ENCODE results near the gene WWTR1. TPM values are rescaled to one million over a fixed set of nuclear protein-coding genes. Genes with fewer than 3 reads are reported as not detected.
A peak's percentile ranks its signal among the peaks of the same experiment; 100 is the strongest.

Gene WWTR1
- total RNA-seq, 1 experiment from 2014 or later, result 87.6 TPM

DNA sequence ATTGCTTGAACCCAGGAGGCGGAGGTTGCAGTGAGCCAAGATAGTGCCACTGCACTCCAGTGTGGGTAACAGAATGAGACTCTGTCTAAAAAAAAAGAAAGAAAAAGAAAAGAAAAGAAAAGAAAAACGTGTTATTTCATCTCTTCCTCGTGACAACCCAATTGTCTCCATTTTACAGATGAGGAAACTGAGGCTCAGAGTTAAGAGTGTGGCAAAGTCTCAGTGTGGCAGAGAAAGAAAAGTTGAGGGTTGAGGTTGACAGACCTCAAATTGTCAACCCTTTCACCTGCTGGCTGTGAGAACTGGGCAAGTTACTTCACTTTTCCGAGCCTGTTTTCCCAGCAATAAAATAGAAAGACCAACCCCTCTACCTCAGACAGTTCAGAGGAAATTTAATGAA, 123.7 kb downstream of the WWTR1 start:
- in situ Hi-C loops (cut with HindIII; ENCODE audit: low pct_unique_long_range_greater_than_20kb, low sequenced_read_pairs), result no loop called here
- no peak for DNase-seq (ENCODE audit: low read depth, low spot score)

DNA sequence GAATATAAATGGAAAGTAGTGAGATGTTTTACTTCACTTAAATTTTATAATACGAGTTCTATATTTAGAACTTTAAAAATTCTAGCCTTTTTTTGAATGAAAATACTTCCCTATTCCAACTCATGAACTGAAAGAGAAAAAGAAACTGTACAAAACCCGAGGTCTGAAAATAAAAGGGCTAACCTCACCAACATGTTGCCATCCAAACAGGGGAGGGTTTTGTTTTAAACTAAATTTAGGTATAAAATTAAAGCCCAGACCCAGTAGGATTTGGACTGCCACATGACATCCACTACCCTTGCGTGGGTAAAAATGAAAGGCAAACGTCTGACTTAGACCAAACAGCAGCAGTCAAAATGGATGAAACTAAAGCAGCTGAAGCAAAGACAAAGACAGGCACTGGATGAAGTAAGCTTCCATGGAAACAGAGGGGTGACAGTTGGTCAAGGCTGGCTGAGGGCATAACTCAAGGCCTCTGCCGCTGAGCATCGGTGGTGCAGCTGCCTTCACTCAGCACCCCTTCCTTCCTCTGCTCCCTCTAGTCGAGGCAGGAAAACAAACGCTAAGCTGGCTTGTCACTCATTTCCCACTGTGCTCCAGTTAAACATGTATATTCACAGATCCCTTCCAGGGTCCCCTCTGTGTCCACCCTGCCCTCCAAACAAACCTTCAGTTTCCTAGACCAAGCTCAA, 125.2 kb downstream of the WWTR1 start:
- in situ Hi-C loops (cut with HindIII; ENCODE audit: low pct_unique_long_range_greater_than_20kb, low sequenced_read_pairs), result no loop called here
- DNase-seq (ENCODE audit: low read depth, low spot score), result no peak

DNA sequence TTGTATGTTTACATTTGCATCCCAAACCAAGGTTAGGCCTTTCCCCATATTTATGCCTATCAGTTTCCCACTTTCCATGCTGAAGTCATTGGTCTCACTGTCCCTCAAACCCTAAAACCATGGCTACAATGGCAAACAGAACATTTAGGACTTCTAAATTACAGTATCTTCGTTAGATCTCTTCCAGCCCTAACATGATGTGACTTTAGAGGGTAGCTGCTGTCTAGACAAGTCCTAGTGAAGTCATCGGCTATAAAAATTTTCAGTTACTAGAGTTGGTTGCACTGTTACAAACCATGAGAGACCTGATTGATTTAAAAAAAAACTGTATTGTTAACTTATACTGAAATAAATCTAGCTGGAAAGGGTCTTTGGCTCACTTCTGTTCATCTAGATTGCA, 128.7 kb downstream of the WWTR1 start:
- in situ Hi-C loops (cut with HindIII; ENCODE audit: low pct_unique_long_range_greater_than_20kb, low sequenced_read_pairs), result no loop called here

DNA sequence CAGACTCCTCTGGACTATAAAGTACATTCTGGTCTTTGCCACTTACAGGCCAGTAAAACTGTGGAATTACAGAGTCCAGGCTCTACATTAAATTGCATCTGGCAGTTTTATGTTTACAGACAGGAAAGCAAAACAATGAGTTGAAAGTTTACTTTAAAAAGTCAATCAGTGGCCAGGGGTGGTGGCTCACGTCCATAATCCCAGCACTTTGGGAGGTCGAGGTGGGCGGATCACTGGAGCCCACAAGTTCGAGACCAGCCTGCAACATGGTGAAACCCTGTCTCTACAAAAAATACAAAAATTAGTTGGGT, 129.5 kb downstream of the WWTR1 start:
- DNase-seq (ENCODE audit: low read depth, low spot score), result no peak
- in situ Hi-C loops (cut with HindIII; ENCODE audit: low pct_unique_long_range_greater_than_20kb, low sequenced_read_pairs), result no loop called here

More for the DNA sequence above, 128.7 kb downstream of the WWTR1 start:
- no peak for DNase-seq (ENCODE audit: low read depth, low spot score)

DNA sequence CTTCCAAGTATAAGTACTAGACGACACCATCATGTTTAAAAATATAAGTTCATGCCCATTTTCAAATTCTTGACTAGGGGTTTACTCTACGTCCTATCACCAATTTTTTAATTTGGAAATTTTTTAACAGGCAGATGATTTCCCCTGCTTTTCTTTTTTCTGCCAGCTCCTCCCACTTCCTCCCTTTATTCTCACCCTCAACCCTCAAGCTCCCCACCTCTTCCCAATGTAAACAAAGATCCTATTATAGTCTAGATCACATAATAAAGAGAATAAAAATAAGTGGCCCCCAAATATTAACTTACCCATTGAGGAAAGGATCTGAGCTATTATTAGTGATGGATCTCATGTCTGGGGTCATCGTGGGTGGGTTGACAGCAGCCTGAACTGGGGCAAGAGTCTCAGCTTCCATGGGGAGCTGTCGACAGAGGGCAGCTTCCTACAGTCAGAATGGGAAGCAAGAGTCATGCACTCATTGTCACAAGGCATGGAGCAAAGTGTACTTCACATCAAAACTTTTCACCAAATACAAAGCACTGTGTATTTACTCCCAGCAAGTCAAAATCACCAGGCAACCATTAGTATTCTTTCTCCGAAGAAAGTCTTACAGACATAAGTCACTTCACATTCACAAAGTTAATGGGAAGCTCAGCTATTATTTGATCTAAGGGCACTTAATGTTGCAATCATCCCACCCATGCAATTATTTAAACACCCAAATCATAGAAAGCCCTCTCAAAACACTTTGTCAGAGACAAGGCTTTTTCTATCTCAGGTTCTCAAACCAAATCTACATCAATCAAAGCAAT, 130.1 kb downstream of the WWTR1 start:
- in situ Hi-C loops (cut with HindIII; ENCODE audit: low pct_unique_long_range_greater_than_20kb, low sequenced_read_pairs), result no loop called here
- DNase-seq (ENCODE audit: low read depth, low spot score), result peak; percentile 91

DNA sequence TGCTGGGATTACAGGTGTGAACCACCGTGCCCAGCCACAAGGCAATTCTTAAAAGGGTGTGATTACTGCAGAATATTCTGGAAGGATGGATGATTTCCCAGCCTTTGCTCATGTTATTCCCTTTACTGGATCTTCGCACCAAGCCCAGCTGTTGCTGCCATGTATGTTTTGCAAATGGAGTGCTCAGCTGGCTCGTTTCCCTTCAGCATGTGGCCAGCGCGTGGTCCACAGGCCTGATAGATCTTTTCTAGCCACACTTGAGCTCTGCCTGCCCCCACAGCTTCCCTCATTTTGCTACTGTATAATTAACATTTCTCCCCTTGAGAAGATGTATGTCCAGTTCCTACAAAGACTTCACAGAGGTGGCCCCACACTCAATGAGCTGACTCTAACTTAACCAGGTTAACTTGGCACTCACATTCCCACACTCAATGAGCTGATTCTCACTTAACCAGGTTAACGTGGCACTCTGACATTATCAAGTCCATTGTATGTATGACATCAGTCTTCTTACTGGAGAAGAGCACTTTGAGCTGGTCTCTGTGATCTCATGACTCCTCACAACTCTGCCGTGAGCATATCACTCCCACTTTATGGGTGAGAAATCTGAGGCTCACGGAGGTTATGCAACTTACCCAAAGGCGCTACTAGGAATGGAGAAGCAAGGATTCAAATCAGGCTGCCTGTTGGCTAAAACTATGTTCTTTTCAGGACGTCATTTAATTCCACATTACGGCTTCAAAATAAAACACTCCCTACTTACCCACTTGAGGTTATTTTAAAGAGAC, 134.1 kb downstream of the WWTR1 start:
- no peak for DNase-seq (ENCODE audit: low read depth, low spot score)
- in situ Hi-C loops (cut with HindIII; ENCODE audit: low pct_unique_long_range_greater_than_20kb, low sequenced_read_pairs), result no loop called here

DNA sequence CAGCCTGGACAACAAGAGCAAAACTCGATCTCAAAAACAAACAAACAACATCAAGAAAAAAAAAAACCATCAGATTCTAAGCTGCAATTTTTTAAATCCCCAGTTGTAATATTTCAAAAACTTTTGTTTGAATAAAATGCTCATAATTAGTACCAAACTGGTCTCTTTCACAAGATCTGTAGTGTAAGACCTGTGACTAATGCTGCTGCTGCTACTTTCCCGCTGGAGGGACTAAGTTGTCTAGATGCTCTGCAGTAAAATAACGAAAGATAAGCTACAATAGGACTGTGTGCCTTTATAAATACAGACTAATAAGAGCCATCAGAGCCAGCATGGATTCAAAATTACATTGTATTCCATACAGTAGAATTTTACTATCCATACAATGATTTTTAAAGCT, 137.9 kb downstream of the WWTR1 start:
- in situ Hi-C loops (cut with HindIII; ENCODE audit: low pct_unique_long_range_greater_than_20kb, low sequenced_read_pairs), result no loop called here
- no peak for DNase-seq (ENCODE audit: low read depth, low spot score)

DNA sequence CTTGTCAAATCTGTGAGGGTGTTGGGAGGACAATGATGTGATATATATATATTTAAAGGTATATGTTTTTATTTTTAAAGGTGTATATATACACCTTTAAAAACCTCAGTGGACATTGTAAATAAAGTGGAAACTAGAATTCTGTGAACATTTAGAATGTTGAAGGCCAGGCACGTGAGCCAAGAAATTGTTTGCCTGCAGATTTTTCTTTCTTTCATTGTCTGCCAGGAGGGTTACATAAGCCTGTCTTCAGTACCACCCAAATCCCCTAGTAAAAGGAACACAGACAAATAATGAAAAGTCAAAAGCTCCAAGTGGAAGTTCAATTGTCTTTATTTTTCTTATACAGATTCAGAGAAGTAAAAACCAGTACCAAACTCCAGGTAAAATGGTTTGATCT, 140.9 kb downstream of the WWTR1 start:
- DNase-seq (ENCODE audit: low read depth, low spot score), result no peak
- in situ Hi-C loops (cut with HindIII; ENCODE audit: low pct_unique_long_range_greater_than_20kb, low sequenced_read_pairs), result no loop called here

DNA sequence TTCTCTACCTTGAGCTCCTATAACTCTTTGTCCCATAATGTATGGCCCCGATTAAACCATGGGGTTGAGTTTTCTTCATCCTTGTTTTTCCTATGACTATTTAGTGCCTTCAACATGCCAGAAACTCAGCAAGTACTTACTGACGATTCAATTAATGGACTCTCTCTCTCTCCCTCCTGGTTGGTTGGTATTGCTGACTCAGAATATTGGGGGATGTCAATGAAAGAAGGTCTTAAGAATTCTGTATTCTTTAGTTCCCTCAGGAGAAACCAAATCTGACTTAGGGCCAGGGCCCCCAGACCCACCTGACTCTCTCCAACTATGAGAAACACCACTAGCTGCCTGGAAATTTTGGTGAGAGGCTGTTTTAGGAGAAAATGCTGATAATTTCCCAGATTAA, 142.6 kb downstream of the WWTR1 start:
- in situ Hi-C loops (cut with HindIII; ENCODE audit: low pct_unique_long_range_greater_than_20kb, low sequenced_read_pairs), result no loop called here

DNA sequence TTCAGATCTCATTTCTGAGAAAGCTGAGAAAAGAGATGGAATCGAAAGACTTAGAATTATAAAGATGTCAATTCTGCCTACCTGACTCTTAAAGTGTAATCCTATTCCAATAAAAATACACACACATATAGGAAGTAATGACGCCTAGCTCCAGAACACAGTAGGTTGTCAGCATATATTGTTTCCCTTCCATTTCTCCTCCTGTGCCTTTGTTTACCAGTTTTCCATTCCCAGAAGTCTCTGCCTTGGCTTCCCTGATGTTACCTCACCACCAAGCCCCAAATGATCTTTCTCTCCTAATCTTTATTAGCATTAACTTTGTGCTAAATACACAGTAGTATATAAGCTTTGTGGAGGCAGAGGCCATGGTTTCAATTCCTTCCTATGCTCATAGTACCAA, 143.4 kb downstream of the WWTR1 start:
- in situ Hi-C loops (cut with HindIII; ENCODE audit: low pct_unique_long_range_greater_than_20kb, low sequenced_read_pairs), result no loop called here
- DNase-seq (ENCODE audit: low read depth, low spot score), result no peak

More for the DNA sequence above, 142.6 kb downstream of the WWTR1 start:
- no peak for DNase-seq (ENCODE audit: low read depth, low spot score)

DNA sequence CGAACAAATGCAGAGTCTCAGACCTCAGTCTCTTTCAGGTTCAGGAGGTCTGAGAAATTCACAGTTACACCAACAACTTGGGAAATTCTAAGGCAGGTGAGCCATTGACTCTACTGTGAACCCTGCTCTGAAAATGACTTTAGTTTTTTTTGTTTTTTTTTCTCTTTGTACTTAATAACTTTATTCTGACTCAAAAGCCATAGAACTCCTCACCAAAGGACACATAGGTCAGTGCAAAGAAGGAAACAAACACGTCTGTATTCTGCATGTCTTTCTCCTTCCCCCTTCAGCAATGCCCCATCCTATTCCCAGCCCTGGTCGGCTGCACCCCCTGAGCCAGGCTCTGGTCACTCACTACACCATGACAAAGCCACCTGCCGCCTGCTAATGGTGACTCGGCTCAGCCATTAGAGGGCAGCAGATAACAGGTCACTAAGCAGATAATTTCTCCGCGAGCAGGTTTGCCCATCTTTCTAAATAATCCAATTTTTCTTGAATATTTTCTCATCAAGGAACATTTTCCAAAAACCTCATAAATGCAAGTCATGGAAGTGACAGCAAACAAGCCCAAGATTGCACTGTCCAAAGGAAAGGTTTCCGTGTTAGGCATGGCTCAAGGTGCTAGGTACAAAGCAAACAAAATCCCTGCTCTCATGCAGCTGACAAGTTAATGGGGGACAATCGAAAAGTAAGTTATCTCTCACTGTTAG, 145.6 kb downstream of the WWTR1 start:
- in situ Hi-C loops (cut with HindIII; ENCODE audit: low pct_unique_long_range_greater_than_20kb, low sequenced_read_pairs), result no loop called here
- peak; percentile 74 for DNase-seq (ENCODE audit: low read depth, low spot score)

DNA sequence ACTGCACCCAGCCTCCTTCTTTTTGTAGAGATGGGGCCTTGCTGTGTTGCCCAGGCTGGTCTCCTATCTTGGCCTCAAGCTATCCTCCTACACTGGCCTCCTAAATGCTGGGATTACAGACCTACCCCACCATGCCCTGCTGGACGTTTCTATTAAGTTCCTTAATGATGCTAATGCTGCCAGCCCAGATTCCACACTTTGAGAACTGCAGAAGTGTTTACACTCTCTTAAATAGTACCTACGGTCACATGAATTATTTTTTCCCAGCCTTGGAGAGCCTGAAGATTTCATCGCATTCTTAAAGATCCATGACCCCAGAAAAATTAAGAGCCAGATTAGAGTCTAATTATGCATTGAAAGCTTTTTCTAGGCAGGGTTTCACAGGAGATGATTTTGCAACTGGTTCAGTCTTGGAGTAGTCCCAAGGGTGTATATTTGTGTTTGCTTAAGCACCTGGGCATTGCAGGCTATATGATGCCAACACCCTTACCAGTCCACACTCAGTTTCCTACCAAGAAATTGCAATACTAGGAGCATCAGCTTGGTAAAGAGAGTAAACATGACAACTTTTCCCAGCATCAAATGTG, 146.7 kb downstream of the WWTR1 start:
- in situ Hi-C loops (cut with HindIII; ENCODE audit: low pct_unique_long_range_greater_than_20kb, low sequenced_read_pairs), result no loop called here
- DNase-seq (ENCODE audit: low read depth, low spot score), result no peak

DNA sequence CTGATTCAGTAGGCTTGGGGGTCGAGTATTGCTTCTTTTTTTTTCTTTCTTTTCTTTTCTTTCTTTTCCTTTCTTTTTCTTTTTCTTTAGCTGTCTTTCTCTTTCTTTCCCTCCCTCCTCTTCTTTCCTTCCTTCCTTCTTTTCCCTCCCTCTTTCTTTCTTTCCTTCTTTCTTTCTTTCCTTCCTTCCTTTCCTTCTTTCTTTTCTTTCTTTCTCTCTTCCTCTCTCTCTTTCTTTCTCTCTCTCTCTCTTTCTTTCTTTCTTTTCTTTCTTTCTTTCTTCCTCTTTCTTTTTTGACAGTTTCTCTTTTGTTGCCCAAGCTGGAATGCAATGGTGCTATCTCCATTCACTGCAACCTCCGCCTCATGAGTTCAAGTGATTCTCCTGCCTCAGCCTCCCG, 147.3 kb downstream of the WWTR1 start:
- in situ Hi-C loops (cut with HindIII; ENCODE audit: low pct_unique_long_range_greater_than_20kb, low sequenced_read_pairs), result no loop called here

DNA sequence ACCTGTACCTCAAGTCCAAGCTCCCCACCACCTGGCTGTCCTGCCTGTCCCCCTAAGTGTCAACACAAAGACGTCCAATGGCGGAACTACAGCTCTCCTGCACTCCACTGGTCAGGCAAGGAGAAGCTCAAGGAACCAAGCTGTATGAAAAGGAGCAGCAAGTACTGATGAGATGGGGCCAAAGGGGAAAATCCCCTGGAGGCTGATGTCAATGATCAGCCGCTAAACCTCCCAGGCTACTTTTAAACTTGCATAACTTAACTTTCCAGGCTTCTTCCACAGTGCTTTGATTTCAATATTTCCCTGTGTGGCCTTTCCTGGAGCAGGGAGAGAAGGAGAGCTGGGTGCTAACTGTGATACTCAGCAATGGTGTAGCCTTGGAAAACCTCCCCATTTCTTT, 148.3 kb downstream of the WWTR1 start:
- no peak for DNase-seq (ENCODE audit: low read depth, low spot score)
- in situ Hi-C loops (cut with HindIII; ENCODE audit: low pct_unique_long_range_greater_than_20kb, low sequenced_read_pairs), result no loop called here

More for the DNA sequence above, 147.3 kb downstream of the WWTR1 start:
- DNase-seq (ENCODE audit: low read depth, low spot score), result no peak

DNA sequence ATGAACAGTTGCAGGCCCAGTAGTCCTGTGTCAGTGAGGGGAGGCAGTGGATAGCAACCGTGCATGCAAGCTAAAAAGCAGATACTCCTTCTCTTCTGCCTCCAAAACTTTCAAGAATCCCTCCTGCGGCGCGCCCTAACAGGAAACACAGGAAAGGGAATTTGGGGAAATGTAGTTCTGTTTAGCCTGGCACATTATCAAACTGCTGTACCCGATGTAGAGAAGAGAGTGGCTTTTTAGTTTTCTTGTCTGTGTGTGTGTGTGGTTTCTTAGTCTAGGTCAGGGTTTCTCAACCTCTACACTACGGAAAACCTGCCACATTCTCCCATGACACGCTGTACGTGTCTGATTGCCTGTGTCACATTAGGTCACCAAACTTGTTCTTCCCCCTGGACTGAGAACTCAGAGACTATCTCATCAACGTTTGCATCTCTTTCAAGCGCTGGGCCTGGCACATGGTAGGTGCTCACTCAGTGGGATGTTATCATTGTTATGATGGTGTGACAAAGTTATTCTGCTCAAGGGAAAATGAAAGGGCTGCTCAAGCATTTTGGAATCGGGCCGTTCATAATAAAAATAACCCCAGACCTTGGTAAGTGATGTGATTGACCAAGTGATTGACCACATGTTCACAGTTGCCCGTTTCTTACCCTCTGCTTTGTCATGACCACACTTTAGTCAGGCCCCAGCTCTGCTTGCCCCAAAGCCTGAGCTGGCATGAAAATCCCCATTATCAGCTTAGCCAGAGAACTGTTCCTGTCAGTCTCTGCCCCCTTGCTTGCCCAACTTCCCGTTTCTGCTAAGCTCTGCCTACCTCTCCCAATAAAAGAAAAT, 150.1 kb downstream of the WWTR1 start:
- peak; percentile 35 for DNase-seq (ENCODE audit: low read depth, low spot score)
- in situ Hi-C loops (cut with HindIII; ENCODE audit: low pct_unique_long_range_greater_than_20kb, low sequenced_read_pairs), result no loop called here

DNA sequence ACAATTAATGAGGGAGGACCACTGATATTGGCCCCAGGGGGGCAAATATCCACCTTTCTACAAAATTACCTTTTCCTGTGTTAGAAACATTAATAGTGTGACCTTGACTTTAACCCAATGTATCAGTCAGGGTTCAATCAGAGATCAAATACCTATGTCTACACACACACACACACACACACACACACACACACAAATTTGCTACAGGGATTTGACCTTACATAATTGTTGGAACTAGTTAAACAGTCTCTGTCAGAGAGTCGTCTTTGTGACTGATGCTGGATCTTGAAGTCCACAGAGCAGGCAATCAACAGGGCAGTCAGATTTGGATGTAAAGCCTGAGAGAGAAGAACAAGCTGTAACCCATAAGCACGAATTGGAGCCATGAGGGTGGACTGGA, 150.9 kb downstream of the WWTR1 start:
- DNase-seq (ENCODE audit: low read depth, low spot score), result no peak
- in situ Hi-C loops (cut with HindIII; ENCODE audit: low pct_unique_long_range_greater_than_20kb, low sequenced_read_pairs), result no loop called here

DNA sequence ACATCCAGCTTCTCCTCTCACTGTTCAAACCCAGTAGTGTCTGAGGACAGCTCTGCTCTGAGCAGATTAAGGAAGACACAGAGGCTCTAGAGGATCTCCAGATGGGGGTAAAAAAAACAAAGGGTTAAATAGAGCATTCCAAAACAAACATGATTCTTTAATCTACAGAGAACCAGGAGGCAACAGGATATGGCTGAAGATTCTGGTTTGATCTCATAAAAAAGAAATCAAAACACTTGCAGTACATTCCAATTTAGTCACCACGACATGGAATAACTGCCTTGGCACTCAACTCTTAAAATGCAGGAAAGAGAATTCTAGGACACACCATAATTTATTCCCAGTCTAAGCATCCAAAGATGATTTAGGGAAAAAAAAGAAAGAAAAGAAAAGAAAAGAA, 151.3 kb downstream of the WWTR1 start:
- in situ Hi-C loops (cut with HindIII; ENCODE audit: low pct_unique_long_range_greater_than_20kb, low sequenced_read_pairs), result no loop called here
- no peak for DNase-seq (ENCODE audit: low read depth, low spot score)
